HG03108 (cell line): ENCODE data around the gene S100A10.

Experiments
- ATAC-seq: cut with Tn5 transposase; IDR thresholded peaks from one replicate; pipeline ENCODE4 v1.9.1; 2021; ENCODE audit warnings: moderate library complexity; ENCODE audit not compliant: unreplicated experiment

Gene S100A10

DNA sequence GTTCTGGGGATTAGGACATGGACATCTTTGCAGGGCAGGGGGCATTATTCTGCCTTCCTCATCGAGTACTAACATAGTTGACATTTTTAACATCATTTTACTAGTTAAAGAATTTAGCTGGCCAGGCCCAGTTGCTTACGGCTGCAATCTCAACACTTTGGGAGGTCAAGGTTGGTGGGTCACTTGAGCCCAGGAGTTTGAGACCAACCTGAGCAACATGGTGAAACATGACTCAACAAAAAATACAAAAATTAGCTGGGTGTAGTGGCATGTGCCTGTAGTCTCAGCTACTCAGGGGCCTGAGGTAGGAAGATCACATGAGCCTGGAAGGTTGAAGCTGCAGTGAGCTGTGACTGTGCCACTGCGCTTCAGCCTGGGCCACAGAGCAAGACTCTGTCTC, 54.5 kb downstream of the S100A10 start:
- ATAC-seq = no peak

- ATAC-seq = no peak
Measured at GRCh38 chr1:151936653-151937052, 57.0 kb downstream of the S100A10 start.

- ATAC-seq = no peak
Measured at GRCh38 chr1:151935894-151936602, 57.6 kb downstream of the S100A10 start.

DNA sequence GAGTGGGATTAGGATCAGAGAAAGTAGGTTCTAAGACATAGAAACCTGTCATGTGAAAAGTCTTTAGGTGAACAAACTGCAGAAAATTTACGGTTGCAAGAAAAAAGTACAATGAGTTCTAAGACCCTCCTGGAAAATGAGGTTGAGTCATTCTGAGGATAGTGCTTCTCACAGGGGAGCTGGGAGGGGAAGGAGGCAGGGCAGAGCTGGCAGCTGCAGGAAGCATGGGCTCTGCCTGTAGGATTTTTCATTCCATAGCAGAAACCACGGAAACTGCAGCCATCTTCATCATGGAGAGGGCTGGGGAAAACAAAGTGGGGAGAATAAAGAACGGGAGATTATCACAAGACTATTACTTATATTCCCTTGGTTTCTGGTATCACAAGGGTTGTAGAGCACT, 58.5 kb downstream of the S100A10 start:
- no peak for ATAC-seq

DNA sequence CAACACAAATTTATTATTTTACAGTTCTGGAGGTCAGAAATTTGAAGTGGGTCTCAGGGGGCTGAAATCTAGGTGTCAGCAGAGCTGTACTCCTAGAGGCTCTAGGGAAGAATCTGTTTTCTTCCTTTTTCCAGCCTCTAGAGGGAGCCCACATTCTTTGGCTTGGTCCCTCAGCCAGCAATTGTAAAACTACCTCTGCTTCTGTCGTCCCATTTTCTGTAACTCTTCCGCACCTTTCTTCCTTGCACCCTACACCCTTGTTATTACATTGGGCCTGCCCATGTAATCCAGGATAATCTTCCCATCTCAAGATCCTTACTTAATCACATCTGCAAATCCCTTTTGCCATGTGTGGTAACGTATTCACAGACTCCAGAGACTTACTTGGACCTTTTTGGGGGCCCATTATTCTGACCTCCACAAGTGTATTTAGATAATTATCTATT, 59.6 kb downstream of the S100A10 start:
- ATAC-seq = no peak
